LHCN-M2 (cell line): ENCODE data around the gene MEF2A. TPM values are rescaled to one million over a fixed set of nuclear protein-coding genes. Genes with fewer than 3 reads are reported as not detected.

ENCODE experiments used
- DNase-seq: peaks from one replicate; pipeline ENCODE4 v3.0.0-alpha.2; 2012; ENCODE audit warnings: low read depth
- total RNA-seq: library from RNA; depleted of rRNA; stranded (reverse); fragments of >200 nt; gene quantifications from 2 replicates; pipeline ENCODE4 v1.2.3, GENCODE V29; 2014; rRNA removed

The MEF2A gene
- total RNA-seq, 1 experiment from 2014 or later: 47.2 TPM

- no peak for DNase-seq
These were observed 198.0 kb downstream of the MEF2A start for GRCh38 chr15:99763827-99764226.

GRCh38 chr15:99764522-99764921 lies 198.7 kb downstream of the MEF2A start:
- no peak for DNase-seq

Other genes starting within 250 kb of the MEF2A start
- gene LYSMD4, start 167.5 kb downstream of the MEF2A start, total RNA-seq: 5.6 and 7.5 TPM in 2 replicates